KOPT-K1 (cell line): ENCODE measurements around the gene PDXDC1.
"Not testable (repeated sequence)": the region's sequence is repeated elsewhere in the genome, so short reads cannot be mapped to it uniquely, and the experiment has no call there.

Experiments used
- H3K27ac ChIP-seq: fragments of 200-600 bp; sonication (generic); 2 replicates; pipeline ENCODE4 v1.5.1; 2016; ENCODE audit warnings: antibody characterized with exemption, mild to moderate bottlenecking, low read depth, low read length; ENCODE audit not compliant: poor library complexity, severe bottlenecking
- H3K36me3 ChIP-seq: fragments of 200-600 bp; sonication (generic); 2 replicates; pipeline ENCODE4 v1.5.1; 2017; ENCODE audit warnings: antibody characterized with exemption, mild to moderate bottlenecking, low read length, moderate library complexity; ENCODE audit not compliant: insufficient read depth
- H3K9me3 ChIP-seq: fragments of 200-600 bp; sonication (generic); 2 replicates; pipeline ENCODE4 v1.5.1; 2017; ENCODE audit warnings: antibody characterized with exemption, low read length, mild to moderate bottlenecking; ENCODE audit not compliant: insufficient read depth, poor library complexity, severe bottlenecking

PDXDC1 gene, protein sequence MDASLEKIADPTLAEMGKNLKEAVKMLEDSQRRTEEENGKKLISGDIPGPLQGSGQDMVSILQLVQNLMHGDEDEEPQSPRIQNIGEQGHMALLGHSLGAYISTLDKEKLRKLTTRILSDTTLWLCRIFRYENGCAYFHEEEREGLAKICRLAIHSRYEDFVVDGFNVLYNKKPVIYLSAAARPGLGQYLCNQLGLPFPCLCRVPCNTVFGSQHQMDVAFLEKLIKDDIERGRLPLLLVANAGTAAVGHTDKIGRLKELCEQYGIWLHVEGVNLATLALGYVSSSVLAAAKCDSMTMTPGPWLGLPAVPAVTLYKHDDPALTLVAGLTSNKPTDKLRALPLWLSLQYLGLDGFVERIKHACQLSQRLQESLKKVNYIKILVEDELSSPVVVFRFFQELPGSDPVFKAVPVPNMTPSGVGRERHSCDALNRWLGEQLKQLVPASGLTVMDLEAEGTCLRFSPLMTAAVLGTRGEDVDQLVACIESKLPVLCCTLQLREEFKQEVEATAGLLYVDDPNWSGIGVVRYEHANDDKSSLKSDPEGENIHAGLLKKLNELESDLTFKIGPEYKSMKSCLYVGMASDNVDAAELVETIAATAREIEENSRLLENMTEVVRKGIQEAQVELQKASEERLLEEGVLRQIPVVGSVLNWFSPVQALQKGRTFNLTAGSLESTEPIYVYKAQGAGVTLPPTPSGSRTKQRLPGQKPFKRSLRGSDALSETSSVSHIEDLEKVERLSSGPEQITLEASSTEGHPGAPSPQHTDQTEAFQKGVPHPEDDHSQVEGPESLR

DNA sequence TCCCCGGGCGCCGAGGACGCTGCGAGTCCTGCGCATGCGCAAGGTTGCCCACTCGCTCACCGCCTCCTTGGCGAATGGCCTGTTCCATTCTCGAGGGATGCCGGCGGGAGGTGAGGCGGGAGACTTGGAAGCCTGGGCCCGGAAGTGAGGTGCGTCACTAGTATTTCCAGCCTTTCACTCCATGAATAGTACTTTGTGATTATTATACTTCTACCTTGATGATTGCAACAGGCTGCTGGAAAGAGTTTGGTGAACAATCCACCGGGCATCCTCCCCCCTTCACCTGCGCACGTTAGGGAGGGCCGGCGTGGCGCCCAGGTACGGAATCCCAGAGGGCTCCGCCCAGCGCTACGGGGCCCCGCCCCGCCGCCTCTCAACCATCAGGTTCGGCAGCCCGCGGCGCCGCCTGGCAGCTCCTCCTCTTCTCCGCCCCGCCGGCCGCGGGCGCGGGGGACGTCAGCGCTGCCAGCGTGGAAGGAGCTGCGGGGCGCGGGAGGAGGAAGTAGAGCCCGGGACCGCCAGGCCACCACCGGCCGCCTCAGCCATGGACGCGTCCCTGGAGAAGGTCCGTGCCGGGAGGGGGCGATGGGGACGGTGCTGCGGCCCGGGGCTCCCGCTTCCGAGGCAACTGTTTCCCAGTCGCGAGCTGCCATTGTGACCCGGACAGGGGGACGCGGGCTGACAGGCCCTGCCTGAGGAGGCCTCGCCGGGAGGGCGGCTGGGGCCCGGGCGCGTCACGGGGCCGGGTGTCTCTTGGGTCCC lies at the start of gene PDXDC1:
Gene PDXDC1, plus strand, starts transcription at position 371 of the 762 bp plus-strand sequence. Its CDS starts 174 bp downstream, at position 545.
- H3K27ac ChIP-seq: peak within 1 kb of the TSS; percentile 54
- not testable (repeated sequence) for H3K9me3 ChIP-seq, H3K36me3 ChIP-seq

DNA sequence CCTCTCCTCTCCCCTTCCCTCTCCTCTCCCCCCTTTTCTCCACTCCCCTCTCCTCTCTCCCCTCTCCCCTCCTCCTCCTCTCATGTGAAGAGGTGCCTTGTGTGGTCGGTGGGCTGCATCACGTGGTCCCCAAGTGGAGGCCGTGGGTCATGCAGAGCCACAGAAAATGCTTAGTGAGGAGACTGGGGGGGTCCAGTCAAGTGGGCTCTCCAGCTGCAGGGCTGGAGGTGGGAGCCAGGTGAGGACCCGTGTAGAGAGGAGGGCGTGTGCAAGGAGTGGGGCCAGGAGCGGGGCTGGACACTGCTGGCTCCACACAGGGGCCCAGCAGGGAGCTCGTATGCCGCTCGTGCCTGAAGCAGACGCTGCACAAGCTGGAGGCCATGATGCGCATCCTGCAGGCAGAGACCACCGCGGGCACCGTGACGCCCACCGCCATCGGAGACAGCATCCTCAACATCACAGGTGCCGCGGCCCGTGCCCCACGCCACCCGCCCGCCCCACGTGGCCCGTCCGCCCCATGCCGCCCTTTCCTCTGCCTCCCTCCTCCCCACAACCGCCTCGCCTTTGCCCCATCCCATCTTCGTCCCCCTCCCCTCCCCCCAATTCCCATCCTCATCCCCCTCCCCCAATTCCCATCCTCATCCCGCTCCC lies 46.6 kb upstream of the PDXDC1 start:
- H3K27ac ChIP-seq, H3K36me3 ChIP-seq, H3K9me3 ChIP-seq: not testable (repeated sequence)

DNA sequence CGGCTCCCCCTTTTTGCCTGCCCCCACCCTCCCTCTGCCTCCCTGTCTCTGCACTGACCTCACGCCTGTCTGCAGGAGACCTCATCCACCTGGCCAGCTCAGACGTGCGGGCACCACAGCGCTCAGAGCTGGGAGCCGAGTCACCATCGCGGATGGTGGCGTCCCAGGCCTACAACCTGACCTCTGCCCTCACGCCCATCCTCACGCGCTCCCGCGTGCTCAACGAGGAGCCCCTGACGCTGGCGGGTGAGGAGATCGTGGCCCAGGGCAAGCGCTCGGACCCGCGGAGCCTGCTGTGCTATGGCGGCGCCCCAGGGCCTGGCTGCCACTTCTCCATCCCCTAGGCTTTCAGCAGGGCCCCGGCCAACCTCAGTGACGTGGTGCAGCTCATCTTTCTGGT lies 45.6 kb upstream of the PDXDC1 start:
- H3K9me3 ChIP-seq, H3K36me3 ChIP-seq, H3K27ac ChIP-seq: not testable (repeated sequence)

DNA sequence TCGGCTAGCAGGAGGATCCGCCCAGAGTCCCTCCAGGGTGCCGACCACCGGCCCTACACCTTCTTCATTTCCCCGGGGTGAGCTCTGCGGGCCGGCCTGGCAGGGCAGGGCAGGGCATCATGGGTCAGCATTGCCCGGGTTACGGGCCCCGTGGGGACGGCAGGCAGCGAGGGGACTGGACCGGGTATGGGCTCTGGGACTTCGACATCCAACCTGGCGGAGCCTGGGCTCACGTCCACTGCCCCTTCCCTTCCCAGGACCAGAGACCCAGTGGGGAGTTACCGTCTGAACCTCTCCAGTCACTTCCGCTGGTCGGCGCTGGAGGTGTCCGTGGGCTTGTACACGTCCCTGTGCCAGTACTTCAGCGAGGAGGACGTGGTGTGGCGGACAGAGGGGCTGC lies 44.6 kb upstream of the PDXDC1 start:
- not testable (repeated sequence) for H3K9me3 ChIP-seq, H3K36me3 ChIP-seq, H3K27ac ChIP-seq

DNA sequence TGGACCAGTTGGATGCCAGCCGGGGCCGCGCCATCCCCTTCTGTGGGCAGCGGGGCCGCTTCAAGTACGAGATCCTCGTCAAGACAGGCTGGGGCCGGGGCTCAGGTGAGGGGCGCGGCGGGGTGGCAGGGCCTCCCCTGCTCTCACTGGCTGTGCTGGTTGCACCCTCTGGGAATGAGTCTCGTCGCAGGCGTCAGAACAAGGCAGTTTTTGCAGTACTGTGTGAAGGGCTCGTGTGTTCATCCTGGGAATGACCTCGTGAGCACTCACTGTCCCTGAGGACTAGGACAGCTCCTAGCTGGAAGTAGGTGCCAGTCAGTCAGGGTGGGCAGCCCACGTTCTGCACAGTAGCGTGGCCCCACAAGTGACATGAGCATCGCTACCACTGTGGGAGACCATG lies 43.9 kb upstream of the PDXDC1 start:
- not testable (repeated sequence) for H3K36me3 ChIP-seq, H3K27ac ChIP-seq

DNA sequence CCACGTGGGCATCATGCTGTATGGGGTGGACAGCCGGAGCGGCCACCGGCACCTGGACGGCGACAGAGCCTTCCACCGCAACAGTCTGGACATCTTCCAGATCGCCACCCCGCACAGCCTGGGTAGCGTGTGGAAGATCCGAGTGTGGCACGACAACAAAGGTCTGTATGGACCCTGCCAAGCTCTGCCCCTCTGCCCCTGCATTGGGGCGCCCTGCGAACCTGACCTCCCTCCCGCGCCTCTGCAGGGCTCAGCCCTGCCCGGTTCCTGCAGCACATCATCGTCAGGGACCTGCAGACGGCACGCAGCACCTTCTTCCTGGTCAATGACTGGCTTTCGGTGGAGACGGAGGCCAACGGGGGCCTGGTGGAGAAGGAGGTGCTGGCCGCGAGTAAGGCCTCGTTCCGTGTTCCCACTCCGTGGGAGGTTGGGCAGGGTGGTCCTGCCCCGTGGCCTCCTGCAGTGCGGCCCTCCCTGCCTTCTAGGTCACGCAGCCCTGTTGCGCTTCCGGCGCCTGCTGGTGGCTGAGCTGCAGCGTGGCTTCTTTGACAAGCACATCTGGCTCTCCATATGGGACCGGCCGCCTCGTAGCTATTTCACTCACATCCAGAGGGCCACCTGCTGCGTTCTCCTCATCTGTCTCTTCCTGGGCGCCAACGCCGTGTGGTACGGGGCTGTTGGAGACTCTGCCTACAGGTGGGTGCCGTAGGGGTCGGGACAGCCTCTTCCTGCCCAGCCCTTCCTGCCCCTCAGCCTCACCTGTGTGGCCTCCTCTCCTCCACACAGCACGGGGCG lies 42.0 kb upstream of the PDXDC1 start:
- H3K27ac ChIP-seq, H3K9me3 ChIP-seq, H3K36me3 ChIP-seq: not testable (repeated sequence)

More for the DNA sequence above, 43.9 kb upstream of the PDXDC1 start:
- H3K9me3 ChIP-seq: not testable (repeated sequence)

DNA sequence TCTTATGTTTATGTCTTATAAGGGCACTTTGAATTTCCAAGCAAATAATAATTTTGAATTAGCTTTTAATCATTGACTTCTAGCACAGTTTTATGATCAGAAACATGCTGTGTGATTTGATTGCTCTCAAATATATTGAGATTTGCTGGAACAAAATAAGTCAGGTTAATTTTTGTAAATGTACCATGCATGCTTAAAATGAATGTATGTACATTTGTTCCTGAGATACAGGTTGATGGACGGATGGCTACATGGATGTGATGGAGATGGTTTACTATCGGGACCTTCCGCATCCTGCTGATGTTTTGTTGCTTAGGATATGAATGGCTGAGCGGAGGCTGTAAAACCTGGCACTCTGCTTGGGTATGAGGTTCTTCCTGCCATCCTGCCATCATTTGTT lies 37.7 kb upstream of the PDXDC1 start, which contains the start of gene NPIPA1:
Gene NPIPA1, plus strand, starts transcription at position 301 of the 400 bp plus-strand sequence. Its CDS starts 0 bp downstream, at position 301.
- H3K36me3 ChIP-seq, H3K9me3 ChIP-seq, H3K27ac ChIP-seq: not testable (repeated sequence)

DNA sequence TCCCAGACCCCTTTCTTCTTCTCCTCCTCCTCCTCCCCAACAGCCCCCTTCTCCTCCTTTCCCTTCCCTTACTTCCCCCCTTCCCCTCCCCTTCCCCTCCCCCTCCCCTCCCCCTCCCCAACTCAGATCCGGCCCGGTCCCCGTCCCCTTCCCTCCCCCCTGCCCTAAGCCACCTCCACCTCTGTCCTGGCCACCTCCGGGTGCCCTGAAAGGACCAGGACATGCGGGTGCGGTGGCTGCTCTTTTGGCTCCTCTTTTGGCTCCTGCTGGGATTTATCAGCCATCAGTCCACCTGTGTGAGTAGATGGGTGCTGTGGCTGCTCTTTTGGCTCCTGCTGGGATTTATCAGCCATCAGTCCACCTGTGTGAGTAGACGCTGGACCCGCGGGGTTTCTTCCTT lies 36.8 kb upstream of the PDXDC1 start:
- not testable (repeated sequence) for H3K36me3 ChIP-seq, H3K27ac ChIP-seq, H3K9me3 ChIP-seq

DNA sequence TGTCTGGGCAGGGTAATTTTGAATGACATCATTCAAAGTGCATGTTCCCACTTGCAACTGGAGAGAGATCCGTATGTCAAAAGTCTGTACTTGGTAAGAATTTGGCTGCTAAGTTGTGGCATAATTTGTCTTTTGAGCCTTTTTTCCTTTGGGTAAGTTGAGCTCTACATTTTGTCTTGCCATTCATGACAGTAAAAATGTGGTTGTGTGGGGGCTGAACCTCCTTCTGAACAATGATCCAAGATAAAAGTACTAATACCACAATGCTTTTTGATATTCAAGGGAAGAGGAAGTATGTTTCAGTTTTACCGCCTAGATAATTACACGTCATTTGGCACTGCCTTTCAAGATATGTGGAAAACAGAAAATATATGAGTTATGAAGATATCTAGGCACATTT lies 32.1 kb upstream of the PDXDC1 start:
- not testable (repeated sequence) for H3K27ac ChIP-seq, H3K9me3 ChIP-seq

DNA sequence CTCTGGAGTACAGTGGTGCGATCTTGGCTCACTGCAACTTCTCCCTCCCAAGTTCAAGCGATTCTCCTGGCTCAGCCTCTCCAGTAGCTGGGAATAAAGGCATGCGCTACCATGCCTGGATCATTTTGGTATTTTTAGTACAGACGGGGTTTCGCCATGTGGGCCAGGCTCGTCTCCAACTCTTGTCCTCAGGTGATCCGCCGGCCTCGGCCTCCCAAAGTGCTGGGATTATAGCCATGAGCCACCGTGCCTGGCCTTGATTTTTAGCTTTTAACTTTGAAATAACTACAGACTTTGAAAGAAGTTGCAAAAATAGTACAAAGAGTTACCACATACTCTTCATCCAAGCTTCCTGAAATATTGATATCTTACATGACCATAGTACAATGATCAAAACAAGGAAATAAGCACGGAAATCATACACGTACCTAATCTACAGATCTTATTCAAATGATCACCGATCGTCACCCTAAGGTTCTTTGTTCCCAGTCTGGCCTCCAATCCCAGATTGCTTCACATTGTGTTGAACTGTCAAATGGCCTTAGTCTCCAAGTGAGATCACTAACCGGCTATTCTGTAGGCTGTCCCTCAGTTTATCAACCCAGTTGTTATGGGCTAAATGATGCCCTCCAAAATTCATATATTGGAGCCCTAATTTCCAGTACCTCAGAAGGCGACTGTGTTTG lies 19.1 kb upstream of the PDXDC1 start:
- Histone ChIP-seq H3K9me3 (no peaks in the 10 kb centered on the region), H3K27ac (no peak overlapping the region), H3K36me3 (no peaks in the 10 kb centered on the region)

More for the DNA sequence above, 32.1 kb upstream of the PDXDC1 start:
- H3K36me3 ChIP-seq: not testable (repeated sequence)

DNA sequence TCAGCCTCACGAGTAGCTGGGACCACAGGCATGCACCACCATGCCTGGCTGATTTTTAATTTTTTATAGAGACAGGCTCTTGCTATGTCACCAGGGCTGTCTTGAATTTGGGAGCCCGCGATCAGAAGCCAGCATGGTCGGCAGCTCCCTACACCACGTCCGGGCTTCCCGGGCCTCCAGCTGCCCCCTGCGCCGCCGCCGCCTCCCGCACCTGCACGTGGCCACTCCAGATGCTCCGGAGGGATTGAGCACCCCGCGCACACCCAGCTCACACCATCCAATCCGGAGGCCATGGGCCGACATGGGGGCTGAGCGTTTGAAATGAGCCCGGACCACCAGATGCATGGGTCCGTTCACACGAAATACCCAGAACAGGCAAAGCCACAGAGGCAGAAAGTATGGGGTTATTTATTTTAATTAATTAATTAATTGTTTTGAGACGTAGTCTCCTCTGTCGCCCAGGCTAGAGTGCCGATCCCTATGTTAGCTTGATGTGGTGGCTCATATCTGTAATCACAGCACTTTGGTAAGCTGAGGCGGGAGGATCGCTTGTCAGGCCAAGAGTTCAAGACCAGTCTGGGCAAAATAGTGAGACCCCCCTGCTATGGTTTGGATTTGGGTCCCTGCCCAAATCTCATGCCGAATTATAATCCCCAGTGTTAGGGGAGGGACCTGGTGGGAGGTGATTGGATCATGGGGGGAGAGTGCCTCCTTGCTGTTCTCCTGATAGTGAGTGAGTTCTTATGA lies 17.1 kb upstream of the PDXDC1 start:
- no peaks in the 10 kb centered on the region for H3K36me3 ChIP-seq
- H3K9me3 ChIP-seq: no peaks in the 10 kb centered on the region

DNA sequence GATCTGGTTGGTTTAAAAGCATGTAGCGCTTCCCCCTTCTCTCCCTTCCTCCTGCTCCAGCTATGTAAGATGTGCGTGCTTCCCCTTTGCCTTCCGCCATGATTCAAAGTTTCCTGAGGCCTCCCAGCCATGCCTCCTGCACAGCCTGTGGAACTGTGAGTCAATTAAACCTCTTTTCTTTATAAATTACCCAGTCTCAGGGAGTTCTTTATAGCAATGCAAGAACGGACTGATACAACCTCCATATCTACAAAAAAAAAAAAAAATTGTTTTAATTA lies 16.6 kb upstream of the PDXDC1 start:
- H3K36me3 ChIP-seq: no peaks in the 10 kb centered on the region
- H3K9me3 ChIP-seq: no peaks in the 10 kb centered on the region
- H3K27ac ChIP-seq: no peak overlapping the region

More for the DNA sequence above, 17.1 kb upstream of the PDXDC1 start:
- no peak overlapping the region for H3K27ac ChIP-seq

DNA sequence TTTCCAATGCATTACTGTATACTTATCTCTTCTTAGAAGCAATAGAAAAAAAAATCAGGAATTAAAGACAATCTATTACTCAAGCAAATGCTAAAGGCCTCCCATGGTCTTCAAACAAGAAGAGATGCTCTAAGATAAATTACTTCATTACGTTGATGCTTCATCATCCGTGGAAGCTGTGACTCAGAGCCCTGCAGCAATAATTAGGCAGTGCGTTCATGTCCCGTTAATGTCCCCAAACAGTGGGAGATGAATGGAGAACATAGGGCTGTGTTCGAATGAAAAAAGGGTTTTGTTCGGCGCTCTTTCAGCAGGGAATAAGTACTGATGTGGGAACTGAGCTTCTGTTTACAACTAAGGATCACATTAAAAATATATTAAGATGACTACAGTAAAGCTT lies 15.9 kb upstream of the PDXDC1 start:
- Histone ChIP-seq H3K27ac (no peak overlapping the region), H3K36me3 (no peaks in the 10 kb centered on the region), H3K9me3 (no peaks in the 10 kb centered on the region)
